Brain pericyte (primary cell): ENCODE measurements around the gene CDK7.
"Not testable (repeated sequence)": the region's sequence is repeated elsewhere in the genome, so short reads cannot be mapped to it uniquely, and the experiment has no call there.

Source experiments
- DNase-seq: peaks from one replicate; pipeline ENCODE4 v3.0.0-alpha.2; 2012; ENCODE audit warnings: low read depth, low spot score

Gene CDK7

GRCh38 chr5:69234457-69235268, at the start of gene CDK7:
Gene CDK7, plus strand, starts transcription at chr5:69234886. Its CDS starts 90 bp downstream, at chr5:69234976.
- DNase-seq: peak; percentile 69

- DNase-seq: no peak
Observed at GRCh38 chr5:69187342-69187741, 47.3 kb upstream of the CDK7 start.

DNA sequence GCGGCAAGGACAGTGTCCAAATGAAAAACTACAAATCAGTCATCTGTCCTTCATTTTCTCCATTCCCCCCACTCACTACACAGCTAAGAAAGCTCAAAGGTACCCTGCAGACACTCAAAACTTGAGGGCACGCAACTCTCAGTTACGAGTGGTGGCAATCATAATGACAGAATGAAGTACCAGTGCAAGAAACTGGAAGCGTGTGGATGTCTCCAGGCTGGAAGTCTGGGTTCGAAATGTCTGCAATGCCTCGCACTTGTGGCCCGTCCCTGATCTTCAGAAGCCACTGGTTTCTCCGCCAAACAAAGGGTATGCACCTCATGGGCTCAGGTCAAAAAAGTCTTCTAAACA, 45.9 kb upstream of the CDK7 start:
- DNase-seq: no peak

- peak; percentile 55 for DNase-seq
Observed at GRCh38 chr5:69189162-69190086, 45.3 kb upstream of the CDK7 start, which contains the start of gene CENPH. Gene CENPH, plus strand, starts transcription at chr5:69189583. Its CDS starts 52 bp downstream, at chr5:69189635.

DNA sequence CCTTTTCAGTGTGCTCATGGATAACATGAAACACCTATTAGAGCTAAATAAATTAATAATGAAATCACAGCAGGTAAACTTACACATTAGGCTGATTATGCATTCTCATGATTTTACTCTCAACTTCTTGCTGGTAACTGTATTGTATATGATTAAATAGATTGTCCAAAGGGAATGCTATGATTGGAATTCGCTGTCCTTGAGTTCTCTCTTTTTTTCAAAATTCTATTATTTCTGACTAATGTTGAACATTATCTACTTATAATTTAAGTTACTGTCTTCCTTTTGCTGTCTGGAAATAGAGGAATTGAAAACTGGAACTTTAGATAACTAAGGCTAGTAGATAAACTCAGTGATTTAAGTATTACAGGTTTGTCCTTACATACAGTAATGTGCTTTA, 32.2 kb upstream of the CDK7 start:
- DNase-seq: no peak

DNA sequence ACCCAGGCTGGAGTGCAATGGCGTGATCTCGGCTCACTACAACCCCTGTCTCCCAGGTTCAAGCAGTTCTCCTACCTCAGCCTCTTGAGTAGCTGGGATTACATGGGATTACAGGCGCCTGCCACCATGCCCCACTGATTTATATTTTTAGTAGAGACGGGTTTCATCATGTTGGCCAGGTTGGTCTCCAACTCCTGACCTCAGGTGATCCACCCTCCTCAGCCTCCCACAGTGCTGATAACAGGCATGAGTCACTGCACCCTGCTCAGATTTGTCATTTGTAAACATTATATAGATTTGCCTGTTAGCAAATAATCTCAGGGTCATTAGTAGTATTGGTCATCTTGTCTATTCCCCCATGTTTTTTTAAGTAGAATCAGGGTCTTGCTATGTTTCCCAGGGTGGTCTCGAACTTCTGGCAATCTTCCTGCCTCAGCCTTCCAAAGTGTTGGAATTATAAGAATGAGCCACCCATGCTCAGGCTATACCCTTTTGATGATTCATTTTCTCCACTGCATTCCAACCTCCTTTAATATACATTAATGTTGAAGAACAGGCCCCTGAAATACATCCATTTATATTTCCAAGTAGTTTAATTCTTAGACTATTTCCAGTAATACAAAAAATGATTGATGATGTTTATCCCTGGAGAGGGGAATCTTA, 28.0 kb upstream of the CDK7 start:
- DNase-seq: no peak

DNA sequence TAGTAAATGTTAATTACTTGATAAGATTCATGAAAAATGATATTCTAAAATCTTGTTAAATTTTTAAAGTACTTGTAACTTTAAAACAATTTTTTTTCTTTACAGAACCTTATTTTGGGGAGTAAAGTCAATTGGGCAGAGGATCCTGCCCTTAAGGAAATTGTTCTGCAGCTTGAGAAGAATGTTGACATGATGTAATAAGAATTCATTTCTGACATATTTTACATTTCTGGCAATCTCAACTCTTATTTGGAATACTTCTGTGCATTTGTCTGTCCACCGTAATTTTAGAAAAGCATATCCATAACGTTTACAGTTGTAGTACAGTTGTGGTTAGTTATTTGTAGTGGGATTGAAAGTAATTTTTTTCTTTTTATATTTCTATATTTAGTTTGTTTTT, 25.1 kb upstream of the CDK7 start:
- no peak for DNase-seq

DNA sequence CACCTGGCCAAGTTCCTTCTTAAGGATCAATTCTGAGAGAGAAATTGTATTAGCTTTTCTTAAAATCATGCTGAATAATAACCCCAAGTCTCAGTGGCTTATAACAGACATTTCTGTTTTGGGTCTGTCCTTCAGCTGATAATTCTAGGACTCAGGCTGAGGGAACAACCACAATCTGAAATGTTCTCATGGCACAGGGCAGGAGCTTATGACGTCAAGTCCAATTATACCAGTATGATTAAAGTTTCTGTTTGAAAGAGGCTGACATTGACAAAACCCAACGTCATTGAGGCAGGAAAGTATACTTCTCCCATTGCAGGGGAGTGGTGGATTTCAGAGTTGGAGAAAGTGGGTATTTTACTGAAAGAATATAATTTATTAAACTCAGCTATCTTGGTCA, 23.5 kb upstream of the CDK7 start:
- no peak for DNase-seq

GRCh38 chr5:69212022-69212421, 22.7 kb upstream of the CDK7 start:
- DNase-seq: no peak

- no peak for DNase-seq
Observed at GRCh38 chr5:69213513-69214215, 21.0 kb upstream of the CDK7 start.

DNA sequence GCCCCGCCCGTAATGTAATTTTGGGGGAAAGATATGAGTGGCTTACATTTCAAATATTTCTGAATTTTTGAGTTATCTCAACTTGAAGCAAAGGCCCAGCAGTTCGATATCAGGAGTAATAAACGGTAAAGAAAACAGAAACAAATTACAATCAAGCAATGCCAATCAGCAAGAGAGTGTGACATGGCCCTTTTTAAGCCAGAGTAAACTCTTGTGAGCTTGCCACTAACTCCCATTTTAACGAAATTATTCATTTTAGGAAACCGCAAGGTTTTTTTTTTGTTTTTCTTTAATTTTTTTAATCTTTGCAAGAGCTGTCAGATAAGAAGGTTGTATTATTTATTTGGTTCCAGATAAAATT, 17.6 kb upstream of the CDK7 start:
- no peak for DNase-seq

DNA sequence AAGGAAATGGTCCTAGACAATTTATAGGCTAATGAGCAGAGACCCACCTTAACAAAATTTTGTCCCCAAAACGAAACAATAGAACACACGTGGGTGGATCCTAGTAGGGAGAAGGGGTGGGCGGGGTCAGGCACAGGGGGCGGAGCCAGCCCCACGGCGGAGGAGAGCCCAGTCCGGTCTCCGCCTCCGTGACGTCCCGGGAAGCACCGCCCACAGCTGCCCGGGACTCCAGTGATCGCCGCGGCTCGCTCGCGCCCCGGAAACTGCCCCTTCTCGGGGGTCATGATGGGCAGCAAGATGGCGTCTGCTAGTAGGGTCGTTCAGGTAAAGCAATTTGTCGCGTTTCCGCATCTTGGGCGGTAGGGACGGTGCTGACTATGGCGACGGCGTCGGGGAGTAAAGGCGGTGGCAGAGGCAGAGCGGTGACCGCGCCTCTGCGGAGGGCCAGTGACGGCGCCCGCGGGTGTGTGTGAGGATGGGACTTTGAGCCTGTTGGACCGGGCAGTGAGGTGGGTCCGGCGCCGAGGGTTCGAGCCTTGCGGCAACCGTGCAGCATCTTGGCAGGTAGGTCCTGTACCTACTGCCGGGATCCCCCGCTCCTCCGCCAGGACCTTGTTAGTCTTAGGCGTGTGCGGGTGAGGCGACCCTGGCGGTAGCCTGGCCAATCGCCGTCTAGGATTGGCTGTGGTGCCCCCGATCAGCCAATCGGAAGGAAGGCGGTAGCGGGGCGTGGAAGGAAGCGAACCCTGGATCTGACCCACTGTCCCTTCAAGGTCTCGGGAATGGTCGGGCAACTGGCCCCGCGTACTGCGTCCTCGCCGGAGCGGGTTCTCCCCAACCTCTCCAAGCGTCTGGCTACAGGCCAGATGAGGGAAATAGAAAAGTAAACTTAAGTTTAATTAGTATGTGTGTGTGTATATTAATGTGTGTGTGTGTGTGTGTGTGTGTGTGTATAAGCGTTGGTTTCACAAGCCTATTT, 16.8 kb upstream of the CDK7 start:
- peak; percentile 77 for DNase-seq

DNA sequence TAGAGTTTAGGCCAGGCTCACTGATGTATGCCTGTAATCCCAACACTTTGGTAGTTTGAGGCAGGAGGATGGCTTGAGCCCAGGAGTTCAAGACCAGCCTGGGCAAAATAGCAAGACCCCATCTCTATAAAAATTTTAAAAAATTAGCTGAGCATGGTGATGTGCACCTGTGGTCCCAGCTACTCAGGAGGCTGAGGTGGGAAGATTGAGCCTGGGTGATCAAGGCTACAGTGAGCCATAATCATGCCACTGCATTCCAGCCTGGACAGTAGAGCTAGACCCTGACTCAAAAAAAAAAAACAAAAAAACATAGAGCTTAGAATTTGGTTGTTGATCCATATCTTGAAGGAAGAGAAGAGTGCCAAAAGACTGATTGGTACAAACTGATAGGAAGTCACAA, 14.7 kb upstream of the CDK7 start:
- no peak for DNase-seq

DNA sequence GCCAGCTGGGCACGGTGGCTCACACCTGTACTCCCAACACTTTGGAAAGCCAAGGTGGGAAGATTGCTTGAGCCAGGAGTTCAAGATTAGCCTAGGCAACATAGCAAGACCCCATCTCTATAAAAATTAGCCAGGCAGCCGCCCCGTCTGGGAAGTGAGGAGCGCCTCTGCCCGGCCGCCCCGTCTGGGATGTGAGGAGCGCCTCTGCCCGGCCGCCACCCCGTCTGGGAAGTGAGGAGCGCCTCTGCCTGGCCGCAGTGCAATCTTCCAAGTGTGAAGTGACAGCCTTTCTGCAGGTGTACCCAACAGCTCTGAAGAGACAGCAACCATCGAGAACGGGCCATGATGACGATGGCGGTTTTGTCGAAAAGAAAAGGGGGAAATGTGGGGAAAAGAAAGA, 14.3 kb upstream of the CDK7 start:
- DNase-seq: not testable (repeated sequence)

- DNase-seq: not testable (repeated sequence)
Observed at GRCh38 chr5:69220833-69221232, 13.9 kb upstream of the CDK7 start.

- DNase-seq: no peak
Observed at GRCh38 chr5:69224520-69224919, 10.2 kb upstream of the CDK7 start.

DNA sequence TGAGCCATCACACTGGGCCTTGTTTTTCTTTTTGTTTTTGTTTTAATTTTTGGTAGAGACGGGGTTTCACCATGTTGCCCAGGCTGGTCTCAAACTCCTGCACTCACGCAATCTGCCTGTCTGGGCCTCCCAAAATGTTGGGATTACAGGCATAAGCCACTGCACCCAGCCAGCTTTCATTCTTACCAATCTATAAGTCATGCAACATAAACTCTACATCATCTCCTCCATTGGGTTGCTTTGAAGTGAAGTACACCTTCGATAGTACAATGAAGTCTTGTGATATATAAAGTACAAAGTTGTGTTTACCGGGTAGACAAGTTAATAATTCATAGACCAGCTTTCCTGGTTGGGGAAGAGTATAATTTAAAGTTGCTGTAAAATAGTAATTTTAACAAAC, 8.8 kb upstream of the CDK7 start:
- DNase-seq: no peak

DNA sequence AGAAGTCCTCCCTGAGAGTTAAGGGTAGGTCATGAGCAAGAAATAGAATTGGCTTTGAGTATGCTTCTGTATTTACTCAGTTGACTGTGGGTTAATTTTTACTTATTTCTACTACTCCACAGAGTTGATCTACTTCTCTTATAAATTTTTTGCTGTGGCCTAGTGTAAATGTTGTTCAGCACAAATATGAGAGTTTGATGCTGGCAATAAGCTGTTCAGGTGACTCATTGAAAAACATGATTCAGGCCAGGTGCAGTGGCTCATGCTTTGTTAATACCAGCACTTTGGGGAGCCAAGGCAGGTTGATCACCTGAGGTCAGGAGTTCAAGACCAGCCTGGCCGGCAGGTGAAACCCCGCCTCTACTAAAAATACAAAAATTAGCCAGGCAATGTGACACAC, 4.5 kb upstream of the CDK7 start:
- DNase-seq: no peak

DNA sequence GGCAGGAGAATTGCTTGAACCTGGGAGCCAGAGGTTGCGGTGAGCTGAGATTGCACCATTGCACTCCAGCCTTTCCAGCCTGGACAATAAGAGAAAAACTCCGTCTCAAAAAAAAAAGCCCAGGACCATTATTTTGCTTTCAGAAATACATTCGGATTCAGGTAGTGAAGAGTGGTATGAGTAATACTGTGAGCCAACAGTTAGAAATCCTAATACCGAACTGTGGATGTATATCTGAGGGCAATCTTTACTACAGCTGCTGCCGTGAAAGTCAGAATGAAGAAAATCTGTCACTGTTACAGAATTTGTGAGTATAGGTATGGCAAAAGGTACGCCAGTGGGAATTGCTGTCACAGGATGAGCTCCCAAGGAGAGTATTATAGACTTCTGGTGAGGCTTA, 3.4 kb upstream of the CDK7 start:
- no peak for DNase-seq

- no peak for DNase-seq
Observed at GRCh38 chr5:69231851-69232250, 2.8 kb upstream of the CDK7 start.
